Left ventricle myocardium inferior (tissue), 1 donor: Measurements from ENCODE around the gene PTPRG. TPM values are rescaled to one million over a fixed set of nuclear protein-coding genes. Genes with fewer than 3 reads are reported as not detected.

Experiments used
- DNase-seq: peaks from one replicate; pipeline ENCODE4 v3.0.0-alpha.2; 2020
- H3K27ac ChIP-seq: fragments of 200-600 bp; replicated peaks from 2 replicates; pipeline ENCODE4 v1.8.0; 2021
- H3K27me3 ChIP-seq: fragments of 200-600 bp; 2 replicates; pipeline ENCODE4 v1.8.0; 2021; ENCODE audit warnings: low read depth
- H3K36me3 ChIP-seq: fragments of 200-600 bp; 2 replicates; pipeline ENCODE4 v1.8.0; 2021
- H3K4me1 ChIP-seq: fragments of 200-600 bp; 2 replicates; pipeline ENCODE4 v1.8.0; 2021
- H3K4me3 ChIP-seq: fragments of 200-600 bp; 2 replicates; pipeline ENCODE4 v1.8.0; 2021; ENCODE audit warnings: mild to moderate bottlenecking, moderate library complexity
- H3K9me3 ChIP-seq: fragments of 200-600 bp; replicated peaks from 2 replicates; pipeline ENCODE4 v1.8.0; 2021
- CTCF ChIP-seq: fragments of 200-600 bp; IDR thresholded peaks from 2 replicates; pipeline ENCODE4 v1.8.0; 2021; ENCODE audit warnings: antibody characterized with exemption, mild to moderate bottlenecking, borderline replicate concordance
- intact Hi-C: fragments of 100-400 bp; cut with micrococcal nuclease; formaldehyde crosslinking; loops from one replicate; pipeline ENCODE4 v1.11.0; 2022
- total RNA-seq: library from RNA; stranded (reverse); fragmentation: NEBNext Ultra II Directional; extraction: Animal tissue kit (Norgen Biotek cat#: 25700); gene quantifications from one replicate; pipeline ENCODE4 v1.2.1, GENCODE V29; 2021
- donor health status: DM: no; HTN: yes; CAD: no; lungs with severe emphysema.

PTPRG gene
- total RNA-seq, 1 donor from 2014 or later: 29.6 TPM

GRCh38 chr3:61532739-61533500 lies 28.5 kb upstream of the PTPRG start:
- Histone ChIP-seq H3K4me3 (no peak overlapping the region), H3K36me3 (no peaks in the 10 kb centered on the region), H3K27ac (no peak overlapping the region), H3K9me3 (no peaks in the 10 kb centered on the region), H3K27me3 (no peaks in the 10 kb centered on the region), H3K4me1 (peaks cover 11% of the 10 kb centered on the region)
- DNase-seq: no peak
- TF ChIP-seq CTCF: no peak
- intact Hi-C loops: no loop called here

DNA sequence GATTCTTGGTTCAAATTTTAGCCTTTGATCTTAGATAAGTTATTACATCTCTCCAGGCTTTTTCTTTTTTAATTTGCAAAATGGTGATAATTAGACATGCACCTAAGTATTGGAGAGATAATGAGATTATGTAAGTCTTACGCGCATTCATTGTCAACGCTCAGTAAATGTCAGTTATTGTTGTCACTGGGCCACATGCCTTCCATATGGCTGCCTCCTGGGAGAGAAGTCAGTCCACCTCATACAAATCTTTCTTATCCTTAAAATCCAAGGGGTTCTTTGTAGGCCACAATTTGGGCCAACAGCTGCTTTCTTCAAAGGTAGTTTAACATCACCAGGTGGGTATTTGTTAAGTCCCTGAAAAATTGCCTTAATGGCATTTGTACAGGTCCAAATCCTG lies 25.5 kb upstream of the PTPRG start:
- TF ChIP-seq CTCF: no peak
- intact Hi-C loops: no loop called here
- Histone ChIP-seq H3K4me1 (peaks cover 11% of the 10 kb centered on the region), H3K36me3 (no peaks in the 10 kb centered on the region), H3K4me3 (no peak overlapping the region), H3K27ac (no peak overlapping the region), H3K9me3 (no peaks in the 10 kb centered on the region), H3K27me3 (no peaks in the 10 kb centered on the region)
- DNase-seq: no peak

DNA sequence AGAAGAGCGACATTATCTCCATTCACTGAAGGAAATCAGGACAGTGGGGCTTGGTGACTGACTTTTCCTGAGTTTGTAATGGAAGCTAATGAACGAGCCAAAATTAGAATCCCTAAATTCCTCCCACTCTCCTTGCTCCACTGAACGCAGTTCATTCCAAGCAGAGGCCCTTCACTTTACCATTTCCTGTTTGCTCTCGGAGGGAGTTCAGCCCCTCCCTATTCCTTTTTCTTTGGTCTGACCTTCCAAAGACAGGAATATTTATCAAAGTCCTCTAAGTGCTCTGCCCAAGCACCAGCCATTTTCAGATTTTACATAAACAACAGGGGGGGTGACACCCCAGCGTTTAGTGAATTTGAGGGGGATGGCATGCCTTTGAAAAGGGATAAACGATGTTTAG lies 24.0 kb upstream of the PTPRG start:
- no peak for TF ChIP-seq CTCF
- no peak overlapping the region for H3K27ac ChIP-seq
- peaks cover 11% of the 10 kb centered on the region for H3K4me1 ChIP-seq
- no peaks in the 10 kb centered on the region for H3K36me3 ChIP-seq
- H3K9me3 ChIP-seq: no peaks in the 10 kb centered on the region
- DNase-seq: no peak
- intact Hi-C loops: no loop called here
- no peaks in the 10 kb centered on the region for H3K27me3 ChIP-seq
- H3K4me3 ChIP-seq: no peak overlapping the region

- TF ChIP-seq CTCF: no peak
- intact Hi-C loops: no loop called here
Measured at GRCh38 chr3:61538486-61538885, 22.9 kb upstream of the PTPRG start.

GRCh38 chr3:61541694-61542093 lies 19.7 kb upstream of the PTPRG start:
- no peaks in the 10 kb centered on the region for H3K36me3 ChIP-seq
- TF ChIP-seq CTCF: no peak
- H3K27ac ChIP-seq: no peak overlapping the region
- H3K4me3 ChIP-seq: no peak overlapping the region
- no peak for DNase-seq
- peaks cover 11% of the 10 kb centered on the region for H3K4me1 ChIP-seq
- H3K9me3 ChIP-seq: no peaks in the 10 kb centered on the region
- no peaks in the 10 kb centered on the region for H3K27me3 ChIP-seq
- intact Hi-C loops: no loop called here

More at GRCh38 chr3:61538486-61538885, 22.9 kb upstream of the PTPRG start:
- no peak for DNase-seq
- Histone ChIP-seq H3K4me3 (no peak overlapping the region), H3K4me1 (peaks cover 11% of the 10 kb centered on the region), H3K36me3 (no peaks in the 10 kb centered on the region), H3K27ac (no peak overlapping the region), H3K27me3 (no peaks in the 10 kb centered on the region), H3K9me3 (no peaks in the 10 kb centered on the region)
